GM21367 (cell line): ENCODE measurements around the gene ALDH1A1.

Experiments
- ATAC-seq: cut with Tn5 transposase; IDR thresholded peaks from one replicate; pipeline ENCODE4 v1.9.1; 2021; ENCODE audit not compliant: unreplicated experiment

ALDH1A1 gene

DNA sequence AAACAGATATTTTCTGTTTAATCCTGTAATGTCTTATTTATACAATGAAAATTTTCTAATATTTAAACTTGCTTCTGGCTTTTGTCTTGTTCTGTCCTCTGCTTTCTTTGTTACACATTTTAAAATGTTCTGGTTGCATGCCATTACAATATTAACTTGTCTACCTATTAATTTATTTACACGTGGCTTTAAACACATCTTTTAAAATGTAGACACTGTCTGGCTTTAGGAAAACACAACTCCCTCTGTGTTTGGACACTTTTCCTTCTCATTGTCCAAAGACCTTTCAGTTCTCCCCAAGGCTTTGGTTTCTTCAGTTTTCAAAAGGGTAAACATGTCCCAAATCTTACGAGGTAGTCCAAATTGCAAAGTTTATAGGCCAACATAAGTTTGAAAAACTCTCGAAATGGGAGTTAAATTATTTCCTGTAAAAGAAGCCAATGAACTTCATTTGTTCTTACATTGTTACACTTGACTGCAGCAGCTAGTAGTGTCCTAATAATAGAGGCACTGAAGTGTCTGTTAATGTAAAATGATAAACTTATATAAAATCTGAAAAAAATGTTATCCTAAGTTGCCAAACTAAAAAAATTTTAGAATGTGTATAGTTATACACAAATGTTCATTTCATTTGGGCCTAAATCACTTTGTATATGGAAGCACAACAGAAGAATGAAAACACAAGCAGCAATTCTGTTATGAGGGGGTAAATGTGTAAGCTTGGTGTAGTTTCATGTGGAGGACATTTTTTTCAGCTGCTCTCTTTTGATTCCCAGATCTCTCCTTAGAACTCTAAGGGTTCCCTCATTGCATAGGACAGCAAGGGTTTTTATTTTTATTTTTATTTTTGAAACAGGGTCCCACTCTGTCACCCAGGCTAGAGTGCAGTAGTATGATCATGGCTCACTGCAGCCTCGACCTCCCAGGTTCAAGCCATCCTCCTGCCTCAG is 53.8 kb downstream of the ALDH1A1 start:
- ATAC-seq, result no peak

DNA sequence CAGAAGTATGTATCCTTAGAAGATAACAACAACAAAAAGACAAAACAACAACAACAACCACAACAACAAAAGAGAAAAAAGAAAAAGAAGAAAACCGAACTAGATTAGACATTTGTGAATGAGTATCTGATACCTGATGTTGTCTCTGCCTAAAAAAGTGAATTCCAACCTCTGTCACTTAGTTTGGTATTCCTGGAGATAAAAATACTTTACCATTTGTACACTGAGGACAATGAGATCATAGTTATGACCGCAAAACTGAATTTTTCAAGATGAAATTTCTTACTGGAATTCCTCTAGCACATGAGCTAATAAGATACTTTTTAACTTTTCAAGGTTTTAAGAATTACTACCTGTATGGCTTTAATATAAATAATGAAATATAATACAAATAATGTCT is 54.5 kb downstream of the ALDH1A1 start:
- no peak for ATAC-seq

GRCh38 chr9:72897069-72897649 is 55.7 kb downstream of the ALDH1A1 start:
- no peak for ATAC-seq

GRCh38 chr9:72896439-72896838 is 56.4 kb downstream of the ALDH1A1 start:
- no peak for ATAC-seq

DNA sequence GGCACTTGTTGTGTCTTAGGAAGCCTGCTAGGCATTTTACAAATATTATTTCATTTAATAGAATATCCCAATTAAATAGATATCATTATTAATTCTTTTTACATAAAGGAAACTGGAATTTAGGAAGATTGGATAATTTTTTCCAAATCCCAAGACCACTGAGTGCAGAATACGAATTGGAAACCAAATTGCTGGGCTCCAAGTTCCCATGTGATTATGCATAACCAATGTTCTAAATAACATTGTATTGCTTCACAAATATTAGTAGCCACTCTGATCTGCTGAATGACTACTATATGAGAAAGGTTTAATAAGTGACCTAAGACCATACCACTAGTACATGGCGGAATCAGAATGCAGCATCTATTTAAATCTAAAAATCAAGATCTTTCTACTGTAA is 57.7 kb downstream of the ALDH1A1 start:
- no peak for ATAC-seq

- no peak for ATAC-seq
Measured at GRCh38 chr9:72894342-72894741, 58.5 kb downstream of the ALDH1A1 start.

DNA sequence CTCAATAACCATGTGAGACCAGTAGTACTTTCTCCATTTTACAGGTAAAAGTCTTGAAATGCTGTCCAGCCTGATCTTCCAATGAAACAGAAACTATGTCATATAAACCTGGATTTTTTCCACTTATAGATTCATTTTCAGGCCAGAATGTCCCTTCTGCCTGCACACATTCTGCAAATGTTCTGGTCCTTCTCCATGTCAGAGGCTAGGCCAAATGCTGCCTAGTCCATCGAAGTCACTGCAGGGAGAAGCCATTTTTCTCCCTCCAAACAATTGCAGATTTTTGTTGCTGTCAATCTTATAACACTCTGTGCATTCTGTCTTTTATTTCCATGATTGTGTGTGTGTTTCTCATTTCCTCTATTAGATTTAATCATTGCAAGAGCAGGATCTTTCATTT is 59.4 kb downstream of the ALDH1A1 start:
- no peak for ATAC-seq

GRCh38 chr9:72891043-72891442 is 61.8 kb downstream of the ALDH1A1 start:
- no peak for ATAC-seq

DNA sequence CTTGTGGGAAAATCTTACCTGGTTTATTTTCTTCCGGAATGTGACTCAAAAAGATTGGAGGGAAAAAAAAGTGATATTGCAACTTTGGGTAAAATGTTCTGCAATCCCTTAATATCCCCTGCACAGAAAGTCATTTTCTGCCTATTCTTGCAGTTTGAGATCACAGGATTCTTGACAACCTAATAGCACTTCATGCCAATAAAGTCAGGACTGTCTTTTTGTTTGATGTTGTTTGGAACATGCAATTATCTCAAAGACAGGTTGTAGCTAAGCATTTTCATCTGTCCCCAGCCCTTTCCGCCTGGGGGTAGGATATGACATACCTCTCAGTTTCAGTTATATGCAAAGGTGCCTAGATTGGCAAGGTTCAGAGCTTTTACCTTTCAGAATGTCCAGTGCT is 63.9 kb downstream of the ALDH1A1 start:
- no peak for ATAC-seq

GRCh38 chr9:72888067-72888466 is 64.8 kb downstream of the ALDH1A1 start:
- no peak for ATAC-seq

DNA sequence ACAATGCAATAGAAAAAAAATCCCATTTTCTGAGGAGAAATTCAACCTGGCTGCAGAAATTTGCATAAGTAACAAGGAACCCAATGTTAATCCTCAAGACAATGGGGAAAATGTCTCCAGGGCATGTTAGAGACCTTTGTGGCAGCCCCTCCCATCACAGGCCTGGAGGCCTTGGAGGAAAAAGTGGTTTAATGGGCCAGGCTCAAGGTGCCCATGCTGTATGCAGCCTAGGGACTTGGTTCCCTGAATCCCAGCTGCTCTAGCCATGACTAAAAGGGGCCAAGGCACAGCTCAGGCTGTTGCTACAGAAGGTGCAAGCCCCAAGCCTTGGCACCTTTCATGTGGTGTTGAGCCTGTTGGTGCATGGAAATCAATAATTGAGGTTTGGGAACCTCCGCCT is 66.5 kb downstream of the ALDH1A1 start:
- ATAC-seq, result no peak

DNA sequence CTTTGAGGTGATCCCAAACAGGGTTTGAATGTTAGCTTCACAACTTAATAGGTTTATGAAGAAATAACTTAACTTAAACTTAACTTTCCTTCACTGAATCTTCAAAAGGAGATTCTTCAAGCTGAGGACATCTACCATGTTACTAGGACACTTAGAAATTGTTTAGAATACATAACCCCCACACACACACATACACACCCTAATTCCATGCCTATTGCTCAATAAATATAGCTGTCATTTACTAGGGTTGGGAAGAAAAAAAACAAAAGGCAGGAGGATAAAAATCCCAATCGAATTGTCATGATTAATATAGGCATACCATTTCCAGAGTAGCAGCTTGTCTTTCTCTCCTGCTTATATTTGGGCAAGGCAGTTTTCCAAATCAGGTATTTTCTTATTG is 68.3 kb downstream of the ALDH1A1 start:
- ATAC-seq, result no peak

DNA sequence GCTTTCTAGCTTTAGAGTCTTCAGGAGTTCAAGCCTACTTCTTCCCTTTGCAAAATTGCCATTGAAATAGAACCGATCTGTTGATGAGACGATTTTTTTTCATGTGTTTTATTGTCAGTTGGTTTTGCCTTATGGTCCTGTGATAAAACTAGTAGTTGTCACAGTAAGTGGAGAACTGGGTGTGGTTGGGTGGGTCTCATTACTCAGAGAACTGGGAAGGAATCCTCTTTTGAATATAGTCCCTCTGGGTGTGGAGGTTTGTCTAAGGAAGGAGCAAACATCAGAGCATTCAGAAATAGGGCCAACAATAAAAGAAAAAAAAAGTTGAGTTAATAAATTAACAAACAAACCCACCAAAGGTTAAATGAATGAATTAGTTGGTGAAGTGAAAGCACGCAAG is 69.0 kb downstream of the ALDH1A1 start:
- no peak for ATAC-seq

- no peak for ATAC-seq
Measured at GRCh38 chr9:72882117-72882775, 70.6 kb downstream of the ALDH1A1 start.

GRCh38 chr9:72880821-72881220 is 72.0 kb downstream of the ALDH1A1 start:
- no peak for ATAC-seq

DNA sequence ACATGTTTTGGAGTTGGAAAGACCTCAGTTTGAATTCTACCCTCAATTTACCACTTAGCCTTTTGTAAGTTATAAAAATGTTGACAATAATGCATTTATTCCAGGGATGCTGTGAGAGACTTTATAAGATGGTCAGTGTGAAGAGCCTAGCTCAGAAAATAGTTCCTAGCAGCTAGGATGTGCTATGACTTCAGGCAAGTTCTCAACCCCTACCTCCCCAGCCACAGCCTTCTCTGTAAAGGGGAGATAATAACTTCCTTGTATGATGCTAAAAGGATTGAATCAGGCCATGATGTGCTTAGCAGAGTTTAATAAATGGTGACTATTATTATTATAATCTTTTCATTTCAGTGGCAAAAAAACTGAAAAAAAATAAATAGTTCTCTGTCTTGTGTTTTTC is 77.6 kb downstream of the ALDH1A1 start:
- ATAC-seq, result no peak

GRCh38 chr9:72874344-72874743 is 78.5 kb downstream of the ALDH1A1 start:
- ATAC-seq, result no peak

GRCh38 chr9:72873456-72873855 is 79.4 kb downstream of the ALDH1A1 start:
- no peak for ATAC-seq

DNA sequence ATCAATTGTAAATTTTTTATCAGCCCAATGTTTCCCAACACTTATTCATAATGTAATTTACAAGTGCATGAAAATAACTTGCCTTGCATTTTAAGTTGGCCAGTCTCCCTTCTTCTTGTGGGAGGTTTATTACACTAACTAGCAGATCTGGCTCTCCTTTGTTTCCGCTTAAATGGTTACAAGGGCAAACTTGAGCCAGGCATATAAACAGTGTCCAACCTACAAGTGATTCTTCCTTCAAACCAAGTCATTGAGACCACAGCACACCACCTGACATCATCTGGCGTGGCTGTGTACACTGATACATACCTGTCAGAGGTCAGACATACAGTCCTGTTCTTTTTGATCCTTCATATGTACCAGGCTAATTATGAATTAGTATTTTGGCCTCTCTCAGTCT is 80.1 kb downstream of the ALDH1A1 start:
- no peak for ATAC-seq

- no peak for ATAC-seq
Measured at GRCh38 chr9:72871685-72872084, 81.2 kb downstream of the ALDH1A1 start.

- no peak for ATAC-seq
Measured at GRCh38 chr9:72864327-72864726, 88.5 kb downstream of the ALDH1A1 start.
